Raji (cell line): ENCODE results near the gene NT5M.

Experiments
- POLR2A ChIP-seq: IDR thresholded peaks from 2 replicates; pipeline ENCODE4 v1.6.1; 2011; ENCODE audit warnings: low read depth, low read length, control low read depth; ENCODE audit not compliant: insufficient read depth

NT5M gene

GRCh38 chr17:17367931-17368330 lies 64.8 kb downstream of the NT5M start:
- TF ChIP-seq POLR2A, result no peak

GRCh38 chr17:17370711-17371110 lies 67.5 kb downstream of the NT5M start:
- no peak for TF ChIP-seq POLR2A

DNA sequence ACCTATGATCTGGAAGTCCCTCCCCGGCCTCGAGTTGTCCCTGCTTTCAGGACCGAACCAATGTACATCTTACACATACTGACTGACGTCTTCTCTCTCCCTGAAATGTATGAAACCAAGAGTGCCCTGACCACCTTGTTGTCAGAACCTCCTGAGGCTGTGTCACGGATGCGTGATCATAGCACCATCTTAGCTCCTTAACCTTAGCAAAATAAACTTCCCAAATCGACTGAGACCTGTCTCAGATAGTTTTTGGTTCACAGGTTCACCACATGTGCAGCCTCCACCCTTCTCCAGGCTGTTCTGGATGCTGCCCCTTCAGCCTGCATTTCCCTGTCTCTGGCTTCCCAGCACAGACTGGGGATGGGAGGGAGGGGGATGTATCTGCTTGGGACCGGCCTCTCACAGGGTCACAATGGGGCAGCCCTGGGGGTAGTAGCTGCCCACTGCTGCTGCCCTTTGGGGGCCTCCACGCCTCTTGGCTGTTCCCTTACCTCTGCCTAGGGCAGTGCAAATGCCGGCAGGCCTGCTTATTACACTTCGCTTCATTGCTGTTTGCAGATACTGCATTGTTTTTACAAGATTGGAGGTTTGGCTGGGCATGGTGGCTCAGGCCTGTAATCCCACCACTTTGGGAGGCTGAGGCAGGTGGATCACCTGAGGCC lies 69.8 kb downstream of the NT5M start:
- TF ChIP-seq POLR2A, result no peak

- TF ChIP-seq POLR2A, result no peak
Observed at GRCh38 chr17:17375841-17376240, 72.7 kb downstream of the NT5M start.

DNA sequence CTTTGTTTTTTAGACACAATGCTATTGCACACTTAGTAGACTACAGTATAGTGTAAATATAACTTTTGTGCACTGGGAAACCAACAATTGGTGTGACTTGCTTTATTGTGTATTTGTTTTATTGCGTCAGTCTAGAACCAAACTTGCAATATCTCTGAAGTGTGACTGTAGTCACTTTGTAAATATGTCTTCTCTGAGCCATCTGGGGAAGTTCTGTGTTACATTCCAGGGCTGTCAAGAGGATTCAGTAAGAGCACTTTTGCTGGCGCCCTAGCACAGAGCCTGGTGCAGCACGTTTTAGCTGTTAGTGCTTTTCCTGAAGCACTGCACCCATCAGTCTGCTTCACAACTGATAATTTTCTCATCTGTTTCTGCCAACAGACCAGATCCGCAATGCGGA lies 73.2 kb downstream of the NT5M start:
- TF ChIP-seq POLR2A, result no peak

DNA sequence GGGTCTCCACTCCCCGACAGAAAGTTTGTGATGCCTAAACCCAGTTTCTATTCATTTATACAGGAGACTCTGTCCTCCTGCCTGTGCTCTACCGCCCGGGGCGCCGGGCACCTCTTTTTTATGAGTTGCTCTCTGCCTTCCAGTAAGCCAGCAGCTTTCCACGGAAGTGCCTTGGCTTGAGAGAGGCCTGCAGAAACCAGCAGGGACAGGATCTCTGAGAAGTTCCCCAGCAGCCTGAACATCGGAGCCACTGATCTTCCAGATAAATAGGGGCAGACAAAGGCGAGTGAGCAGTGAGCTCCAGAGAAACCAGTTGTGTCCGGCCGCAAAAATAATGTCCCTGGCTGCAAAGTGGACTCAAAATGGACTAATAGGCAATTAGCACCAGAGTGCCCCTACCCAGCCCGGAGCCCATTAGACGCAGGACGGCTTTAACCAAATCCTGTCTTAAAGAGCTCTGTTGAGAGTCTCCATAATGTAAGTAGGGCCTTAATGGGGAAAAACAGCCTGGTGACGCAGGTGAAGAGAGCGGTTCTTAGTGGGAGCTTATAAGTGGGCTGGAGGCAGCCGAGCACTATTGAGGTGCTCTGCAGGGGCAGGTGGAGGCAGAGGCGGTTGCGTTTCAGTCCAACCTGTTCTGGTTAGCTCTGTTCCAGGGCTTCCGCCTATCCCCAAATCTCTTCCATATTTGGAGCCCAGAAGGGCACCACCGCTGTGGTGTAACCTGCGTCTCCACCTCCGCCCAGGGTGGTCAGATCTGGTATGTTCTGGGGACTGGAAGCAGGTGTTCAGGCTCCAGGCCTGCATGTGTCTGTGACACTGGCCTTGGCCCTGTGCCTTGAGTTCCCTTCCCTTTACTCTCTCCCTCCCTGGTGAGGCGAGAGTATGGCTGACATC lies 74.1 kb downstream of the NT5M start:
- no peak for TF ChIP-seq POLR2A

- no peak for TF ChIP-seq POLR2A
Observed at GRCh38 chr17:17379197-17379991, 76.2 kb downstream of the NT5M start.

- no peak for TF ChIP-seq POLR2A
Observed at GRCh38 chr17:17380145-17380925, 77.2 kb downstream of the NT5M start.

DNA sequence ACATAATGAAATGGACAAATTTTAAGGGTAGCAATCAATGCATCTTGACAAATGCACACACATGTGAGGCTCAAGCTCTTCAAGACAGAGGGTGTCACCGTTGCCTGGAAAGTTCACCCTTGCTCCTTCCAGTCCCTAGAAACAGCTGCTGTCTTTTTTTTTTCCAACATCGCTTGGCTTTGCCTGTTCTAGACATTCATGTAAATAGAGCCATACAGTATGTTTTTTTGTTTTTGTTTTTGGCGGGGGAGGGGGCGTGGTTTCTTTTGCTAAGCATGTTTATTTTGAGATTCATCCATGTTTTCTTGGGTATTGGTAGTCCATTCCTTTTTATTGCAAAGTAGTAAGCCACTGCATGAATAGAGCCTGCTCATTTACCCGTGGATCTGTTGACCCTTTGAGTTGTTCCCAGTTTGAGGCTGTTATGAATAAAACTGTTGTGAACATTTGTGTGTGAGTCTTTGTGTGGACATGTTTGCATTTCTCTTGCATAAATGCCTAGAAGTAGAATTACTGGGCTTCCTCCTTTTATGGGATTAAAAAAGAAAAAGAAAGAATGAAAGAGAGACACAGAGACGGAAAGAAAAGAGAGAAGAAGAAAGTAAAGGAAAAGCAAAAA lies 78.4 kb downstream of the NT5M start:
- TF ChIP-seq POLR2A, result no peak

GRCh38 chr17:17382065-17382459 lies 78.9 kb downstream of the NT5M start:
- no peak for TF ChIP-seq POLR2A

DNA sequence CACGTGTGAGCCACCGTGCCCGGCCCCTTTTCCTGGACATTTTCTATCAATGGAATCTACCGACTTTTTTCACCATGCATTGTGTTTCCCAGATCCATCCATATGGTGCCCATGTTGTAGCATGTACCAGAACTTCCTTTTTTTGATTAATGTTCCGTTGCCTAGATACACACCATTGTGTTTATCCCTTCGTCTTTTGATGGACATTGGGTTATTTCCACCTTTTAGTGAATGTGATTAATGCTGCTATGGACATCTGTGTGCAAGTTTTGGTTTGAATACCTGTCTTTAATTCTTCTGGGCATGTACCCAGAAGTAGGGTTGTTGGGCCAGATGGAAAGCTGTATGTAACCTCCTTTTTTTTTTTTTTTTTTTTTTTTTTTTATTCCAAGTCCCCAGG lies 79.8 kb downstream of the NT5M start:
- no peak for TF ChIP-seq POLR2A

- TF ChIP-seq POLR2A, result no peak
Observed at GRCh38 chr17:17384291-17384615, 81.1 kb downstream of the NT5M start.

GRCh38 chr17:17384961-17385360 lies 81.8 kb downstream of the NT5M start:
- TF ChIP-seq POLR2A, result no peak

DNA sequence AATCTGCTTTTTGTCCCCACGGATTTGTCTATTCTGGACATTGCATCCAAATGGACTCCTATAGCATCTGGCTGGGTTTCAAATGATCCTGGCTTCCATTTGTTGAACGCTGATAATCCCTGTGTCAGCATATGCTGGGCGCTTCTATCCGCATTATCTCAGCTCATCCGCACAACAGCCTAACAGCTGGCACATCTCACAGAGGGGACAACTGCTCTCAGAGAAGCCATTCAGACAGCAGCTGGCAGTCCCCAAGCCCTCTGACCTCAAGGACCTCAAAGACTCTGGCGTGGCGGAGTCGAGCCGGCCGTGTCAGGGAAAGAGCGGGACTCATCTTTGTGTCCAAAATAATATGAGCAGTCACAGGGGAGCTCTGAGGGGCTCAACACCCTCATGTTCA lies 82.3 kb downstream of the NT5M start:
- no peak for TF ChIP-seq POLR2A
